Thyroid gland (tissue), 4 donors: ENCODE results near the gene NAALADL2.

ENCODE experiments used
- POLR2A ChIP-seq, 2 donors: fragments of 450-650 bp; IDR thresholded peaks; one replicate each; pipeline ENCODE4 v1.6.1; 2017; ENCODE audit warnings: antibody characterized with exemption in 2 of 2, mild to moderate bottlenecking in 2 of 2, moderate library complexity in 1 of 2
- TF ChIP-seq, protein P1 (sequence below), 6 experiments: fragments of 200-600 bp in 3 of 6; fragments of 450-650 bp in 3 of 6; sonication (generic) in 3 of 6; IDR thresholded peaks; one replicate each; pipeline ENCODE4 v1.5.1; 2016 to 2019; ENCODE audit warnings: antibody characterized with exemption in 6 of 6, mild to moderate bottlenecking in 2 of 6, inconsistent platforms in 1 of 6, moderate library complexity in 1 of 6

DNA sequence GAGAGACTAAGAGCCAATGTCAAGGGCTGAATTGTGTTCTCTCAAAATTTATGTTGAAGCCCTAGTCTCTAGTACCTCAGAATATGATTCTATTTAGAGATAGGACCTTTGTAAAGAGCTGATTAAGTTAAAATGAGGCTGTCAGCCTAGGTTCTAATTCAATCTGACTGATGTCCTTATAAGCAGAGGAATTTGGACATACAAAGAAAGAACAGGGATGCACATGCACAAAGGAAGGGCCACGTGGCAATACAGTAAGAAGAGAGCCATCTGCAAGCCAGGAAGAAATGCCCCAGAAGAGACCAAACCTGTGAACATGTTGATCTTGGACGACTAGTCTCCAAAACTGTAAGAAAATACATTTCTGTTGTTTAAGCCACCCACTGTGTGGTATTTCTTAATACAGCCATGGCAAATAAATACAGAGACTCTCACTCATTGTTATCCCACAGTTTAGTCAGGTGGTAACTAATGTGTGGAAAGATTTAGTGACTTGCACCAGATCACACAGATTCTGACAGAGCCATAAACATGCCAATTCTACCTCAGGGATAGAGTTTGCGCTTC is 652.2 kb downstream of the NAALADL2 start:
- TF ChIP-seq, protein P1, sequence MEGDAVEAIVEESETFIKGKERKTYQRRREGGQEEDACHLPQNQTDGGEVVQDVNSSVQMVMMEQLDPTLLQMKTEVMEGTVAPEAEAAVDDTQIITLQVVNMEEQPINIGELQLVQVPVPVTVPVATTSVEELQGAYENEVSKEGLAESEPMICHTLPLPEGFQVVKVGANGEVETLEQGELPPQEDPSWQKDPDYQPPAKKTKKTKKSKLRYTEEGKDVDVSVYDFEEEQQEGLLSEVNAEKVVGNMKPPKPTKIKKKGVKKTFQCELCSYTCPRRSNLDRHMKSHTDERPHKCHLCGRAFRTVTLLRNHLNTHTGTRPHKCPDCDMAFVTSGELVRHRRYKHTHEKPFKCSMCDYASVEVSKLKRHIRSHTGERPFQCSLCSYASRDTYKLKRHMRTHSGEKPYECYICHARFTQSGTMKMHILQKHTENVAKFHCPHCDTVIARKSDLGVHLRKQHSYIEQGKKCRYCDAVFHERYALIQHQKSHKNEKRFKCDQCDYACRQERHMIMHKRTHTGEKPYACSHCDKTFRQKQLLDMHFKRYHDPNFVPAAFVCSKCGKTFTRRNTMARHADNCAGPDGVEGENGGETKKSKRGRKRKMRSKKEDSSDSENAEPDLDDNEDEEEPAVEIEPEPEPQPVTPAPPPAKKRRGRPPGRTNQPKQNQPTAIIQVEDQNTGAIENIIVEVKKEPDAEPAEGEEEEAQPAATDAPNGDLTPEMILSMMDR (IDR thresholded peaks at IDR 0.05), result no peak
- TF ChIP-seq POLR2A (IDR thresholded peaks at IDR 0.05), result no peak
